SW480 (cell line): Measurements from ENCODE around the gene NAA11.
"Not testable (repeated sequence)": the region's sequence is repeated elsewhere in the genome, so short reads cannot be mapped to it uniquely, and the experiment has no call there.

Experiments used
- DNase-seq: peaks from one replicate; pipeline ENCODE4 v3.0.0-alpha.2; 2016; ENCODE audit warnings: low spot score

Gene NAA11

GRCh38 chr4:79308971-79309370 lies 16.9 kb downstream of the NAA11 start:
- no peak for DNase-seq

- DNase-seq, result no peak
Measured at GRCh38 chr4:79308137-79308536, 17.7 kb downstream of the NAA11 start.

GRCh38 chr4:79306795-79307194 lies 19.1 kb downstream of the NAA11 start:
- no peak for DNase-seq

GRCh38 chr4:79300280-79300679 lies 25.6 kb downstream of the NAA11 start:
- no peak for DNase-seq

- DNase-seq, result peak; percentile 8
Measured at GRCh38 chr4:79298484-79298883, 27.4 kb downstream of the NAA11 start.

GRCh38 chr4:79298027-79298426 lies 27.8 kb downstream of the NAA11 start:
- DNase-seq, result no peak

- DNase-seq, result no peak
Measured at GRCh38 chr4:79297479-79297878, 28.4 kb downstream of the NAA11 start.

GRCh38 chr4:79296768-79297428 lies 29.0 kb downstream of the NAA11 start:
- DNase-seq, result no peak

GRCh38 chr4:79295086-79295485 lies 30.8 kb downstream of the NAA11 start:
- no peak for DNase-seq

- peak; percentile 74 for DNase-seq
Measured at GRCh38 chr4:79294064-79294463, 31.8 kb downstream of the NAA11 start.

GRCh38 chr4:79292008-79292407 lies 33.9 kb downstream of the NAA11 start:
- no peak for DNase-seq

GRCh38 chr4:79290376-79290775 lies 35.5 kb downstream of the NAA11 start:
- no peak for DNase-seq

GRCh38 chr4:79288185-79288584 lies 37.7 kb downstream of the NAA11 start:
- no peak for DNase-seq

- no peak for DNase-seq
Measured at GRCh38 chr4:79287718-79288117, 38.1 kb downstream of the NAA11 start.

GRCh38 chr4:79287076-79287475 lies 38.8 kb downstream of the NAA11 start:
- DNase-seq, result no peak

GRCh38 chr4:79281566-79282359 lies 44.1 kb downstream of the NAA11 start:
- no peak for DNase-seq

- not testable (repeated sequence) for DNase-seq
Measured at GRCh38 chr4:79277467-79277866, 48.4 kb downstream of the NAA11 start.

GRCh38 chr4:79273915-79274314 lies 51.9 kb downstream of the NAA11 start:
- DNase-seq, result no peak

- DNase-seq, result no peak
Measured at GRCh38 chr4:79272761-79273160, 53.1 kb downstream of the NAA11 start.

- DNase-seq, result no peak
Measured at GRCh38 chr4:79272126-79272525, 53.7 kb downstream of the NAA11 start.

GRCh38 chr4:79267671-79268070 lies 58.2 kb downstream of the NAA11 start:
- DNase-seq, result no peak
